WI38 (cell line): ENCODE measurements around the gene RAB27A.
A peak's percentile ranks its signal among the peaks of the same experiment; 100 is the strongest.
"Not testable (repeated sequence)": the region's sequence is repeated elsewhere in the genome, so short reads cannot be mapped to it uniquely, and the experiment has no call there.

Experiments used
- H3K4me3 ChIP-seq: 2 replicates; pipeline ENCODE4 v1.5.1; 2011; ENCODE audit warnings: low read depth, mild to moderate bottlenecking, control low read depth, low read length
- TF ChIP-seq, protein P1 (sequence below): IDR thresholded peaks from 2 replicates; pipeline ENCODE4 v1.5.1; 2012; ENCODE audit warnings: low read depth, mild to moderate bottlenecking, control low read depth, low read length

Gene RAB27A

DNA sequence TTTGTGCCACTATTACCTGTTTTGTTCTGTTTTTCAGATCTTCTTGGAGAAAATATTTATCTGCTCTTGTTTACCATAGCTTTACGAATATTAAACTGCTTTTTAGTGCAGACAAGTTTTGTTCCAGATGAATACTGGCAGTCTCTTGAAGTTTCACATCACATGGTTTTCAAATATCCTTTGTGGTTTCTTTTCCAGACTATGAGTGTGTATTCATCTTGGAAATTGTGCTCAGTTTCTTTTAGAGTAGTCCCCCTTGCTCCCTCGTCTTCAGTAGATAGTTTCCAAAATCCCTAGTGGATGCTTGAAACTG, 30.6 kb upstream of the RAB27A start:
- H3K4me3 ChIP-seq, result peak overlapping the region; percentile 70
- TF ChIP-seq, protein P1, sequence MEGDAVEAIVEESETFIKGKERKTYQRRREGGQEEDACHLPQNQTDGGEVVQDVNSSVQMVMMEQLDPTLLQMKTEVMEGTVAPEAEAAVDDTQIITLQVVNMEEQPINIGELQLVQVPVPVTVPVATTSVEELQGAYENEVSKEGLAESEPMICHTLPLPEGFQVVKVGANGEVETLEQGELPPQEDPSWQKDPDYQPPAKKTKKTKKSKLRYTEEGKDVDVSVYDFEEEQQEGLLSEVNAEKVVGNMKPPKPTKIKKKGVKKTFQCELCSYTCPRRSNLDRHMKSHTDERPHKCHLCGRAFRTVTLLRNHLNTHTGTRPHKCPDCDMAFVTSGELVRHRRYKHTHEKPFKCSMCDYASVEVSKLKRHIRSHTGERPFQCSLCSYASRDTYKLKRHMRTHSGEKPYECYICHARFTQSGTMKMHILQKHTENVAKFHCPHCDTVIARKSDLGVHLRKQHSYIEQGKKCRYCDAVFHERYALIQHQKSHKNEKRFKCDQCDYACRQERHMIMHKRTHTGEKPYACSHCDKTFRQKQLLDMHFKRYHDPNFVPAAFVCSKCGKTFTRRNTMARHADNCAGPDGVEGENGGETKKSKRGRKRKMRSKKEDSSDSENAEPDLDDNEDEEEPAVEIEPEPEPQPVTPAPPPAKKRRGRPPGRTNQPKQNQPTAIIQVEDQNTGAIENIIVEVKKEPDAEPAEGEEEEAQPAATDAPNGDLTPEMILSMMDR, result no peak

DNA sequence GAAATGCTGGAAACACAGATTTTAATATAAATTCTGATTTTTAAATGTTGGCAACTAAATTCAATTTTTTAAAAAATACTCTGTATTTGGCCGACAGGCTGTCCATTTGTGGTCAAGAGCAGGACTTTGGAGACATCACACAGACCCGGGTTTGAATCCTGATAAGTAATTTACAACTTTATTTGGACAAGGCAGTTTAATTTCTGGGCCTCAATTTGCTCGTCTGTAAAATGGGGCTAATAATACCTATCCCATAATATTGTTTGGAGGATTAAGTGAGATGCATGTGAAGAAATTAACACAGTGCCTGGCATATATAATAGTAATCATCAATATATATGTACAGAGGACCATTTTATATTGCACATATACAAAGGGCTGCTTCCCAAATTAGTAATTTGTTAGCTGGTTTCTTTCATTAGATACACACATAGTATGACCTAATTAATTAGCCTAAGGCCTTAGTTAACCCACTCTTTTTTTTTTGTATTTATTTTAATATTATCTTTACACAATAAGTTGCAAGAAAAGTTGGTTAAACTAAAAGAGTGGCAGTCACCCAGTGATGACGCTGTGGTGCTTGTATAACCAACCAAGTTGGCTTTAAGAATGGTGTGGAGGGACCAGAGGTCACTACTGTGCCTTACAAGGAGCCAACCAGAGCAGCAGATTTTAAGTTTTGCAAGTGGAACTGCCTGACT, 30.1 kb upstream of the RAB27A start:
- TF ChIP-seq, protein P1, result no peak
- H3K4me3 ChIP-seq, result peak overlapping the region; percentile 70

DNA sequence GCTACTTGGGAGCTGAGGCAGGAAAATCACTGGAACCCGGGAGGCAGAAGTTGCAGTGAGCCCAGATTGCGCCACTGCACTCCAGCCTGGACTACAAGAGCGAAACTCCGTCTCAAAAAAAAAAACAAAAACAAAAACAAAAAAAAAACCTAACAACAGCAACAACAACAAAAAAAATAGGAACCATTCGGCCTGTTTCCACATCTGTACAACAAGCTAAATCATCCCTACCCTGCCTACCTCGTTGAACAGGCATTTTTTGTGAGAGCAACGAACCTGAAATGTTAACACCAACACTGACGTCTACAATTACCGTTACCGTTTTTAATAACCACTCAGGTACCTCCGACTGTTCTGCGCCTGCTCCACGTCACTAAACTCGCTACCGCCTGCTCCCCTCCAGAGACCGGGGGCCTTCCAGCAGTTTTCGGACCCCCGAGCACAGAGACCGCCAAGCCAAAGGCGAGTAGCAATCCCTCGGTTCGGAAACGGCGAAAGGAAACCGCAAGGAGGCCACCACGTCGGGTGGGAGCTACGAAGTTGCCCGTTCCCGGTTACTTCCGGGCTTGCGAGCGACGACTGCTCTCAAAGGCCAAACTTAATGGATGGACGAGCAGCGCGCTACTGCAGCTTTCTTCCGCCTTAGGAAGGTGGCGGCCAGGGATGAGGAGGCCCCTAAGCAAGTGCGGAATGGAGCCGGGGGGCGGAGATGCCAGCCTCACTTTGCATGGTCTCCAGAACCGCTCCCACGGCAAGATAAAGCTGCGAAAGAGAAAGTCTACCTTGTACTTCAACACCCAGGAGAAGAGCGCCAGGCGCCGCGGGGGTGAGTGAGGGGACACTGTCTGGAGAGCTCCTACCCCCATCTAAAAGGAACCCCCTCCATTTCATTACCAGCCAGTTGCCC, 29.2 kb upstream of the RAB27A start, which contains the start of the genes PIGB and PIGBOS1:
PIGB (plus strand) TSS at position 635 of the 907 bp plus-strand sequence; CDS start at position 664, 29 bp downstream.
PIGBOS1 (minus strand) TSS at position 536 of the 907 bp plus-strand sequence. CDS start 1,331 bp downstream, outside the sequence.
- TF ChIP-seq, protein P1, result no peak
- H3K4me3 ChIP-seq, result peak within 1 kb of the TSS; percentile 70

DNA sequence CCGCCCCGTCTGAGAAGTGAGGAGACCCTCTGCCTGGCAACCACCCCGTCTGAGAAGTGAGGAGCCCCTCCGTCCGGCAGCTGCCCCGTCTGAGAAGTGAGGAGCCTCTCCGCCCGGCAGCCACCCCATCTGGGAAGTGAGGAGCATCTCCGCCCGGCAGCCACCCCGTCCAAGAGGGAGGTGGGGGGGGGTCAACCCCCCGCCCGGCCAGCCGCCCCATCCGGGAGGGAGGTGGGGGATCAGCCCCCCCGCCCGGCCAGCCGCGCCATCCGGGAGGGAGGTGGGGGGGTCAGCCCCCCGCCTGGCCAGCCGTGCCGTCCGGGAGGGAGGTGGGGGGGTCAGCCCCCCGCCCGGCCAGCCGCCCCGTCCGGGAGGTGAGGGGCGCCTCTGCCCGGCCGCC, 13.2 kb upstream of the RAB27A start:
- H3K4me3 ChIP-seq, result not testable (repeated sequence)

DNA sequence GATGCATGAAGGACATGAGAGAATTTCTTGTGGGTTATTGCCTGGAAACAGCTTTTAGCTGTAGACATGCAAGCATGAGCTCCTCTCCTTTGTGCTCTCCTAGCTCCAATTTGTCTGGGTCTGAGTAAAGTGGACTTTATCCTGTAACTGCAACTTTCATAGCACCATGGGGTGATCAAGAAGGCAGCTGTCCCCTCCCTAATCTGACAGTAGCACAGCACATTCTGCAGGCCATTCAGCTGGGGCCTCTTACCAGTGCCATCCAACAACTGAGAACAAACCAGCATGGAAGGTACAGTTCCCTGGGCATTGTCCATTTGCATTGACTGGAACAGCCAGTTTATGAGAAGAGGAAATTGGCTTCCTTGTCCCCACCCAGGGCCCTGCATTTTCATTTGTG, 7.7 kb upstream of the RAB27A start:
- TF ChIP-seq, protein P1, result no peak
- H3K4me3 ChIP-seq, result no peak overlapping the region

DNA sequence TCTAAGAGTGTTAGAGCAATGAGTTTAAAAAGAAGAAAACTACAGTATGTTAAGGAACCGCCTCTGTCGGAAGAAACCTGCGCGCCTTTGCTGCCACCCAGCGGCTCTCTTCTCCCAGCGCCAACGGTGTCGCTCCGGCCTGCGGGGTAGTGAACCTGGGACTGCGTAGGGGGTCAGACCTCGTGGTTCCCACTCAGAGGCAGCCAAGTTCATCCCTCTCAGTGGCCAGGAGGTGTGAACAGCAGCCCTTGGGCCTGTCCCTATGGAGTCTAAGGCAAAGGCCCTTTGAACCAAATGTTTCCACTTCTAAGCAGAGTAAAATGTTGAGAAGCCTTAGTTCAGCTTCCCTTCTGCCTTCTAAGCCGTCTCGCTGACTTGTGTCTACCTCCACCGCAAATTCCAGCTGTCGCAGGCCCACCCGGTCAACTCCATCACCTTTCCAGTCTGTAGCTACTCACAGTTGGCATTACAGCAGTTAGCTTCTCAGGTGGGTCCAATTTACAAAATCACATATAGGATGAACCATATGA, 980 bp upstream of the RAB27A start:
- H3K4me3 ChIP-seq, result peak overlapping the region; percentile 90
- TF ChIP-seq, protein P1, result peak; percentile 90

DNA sequence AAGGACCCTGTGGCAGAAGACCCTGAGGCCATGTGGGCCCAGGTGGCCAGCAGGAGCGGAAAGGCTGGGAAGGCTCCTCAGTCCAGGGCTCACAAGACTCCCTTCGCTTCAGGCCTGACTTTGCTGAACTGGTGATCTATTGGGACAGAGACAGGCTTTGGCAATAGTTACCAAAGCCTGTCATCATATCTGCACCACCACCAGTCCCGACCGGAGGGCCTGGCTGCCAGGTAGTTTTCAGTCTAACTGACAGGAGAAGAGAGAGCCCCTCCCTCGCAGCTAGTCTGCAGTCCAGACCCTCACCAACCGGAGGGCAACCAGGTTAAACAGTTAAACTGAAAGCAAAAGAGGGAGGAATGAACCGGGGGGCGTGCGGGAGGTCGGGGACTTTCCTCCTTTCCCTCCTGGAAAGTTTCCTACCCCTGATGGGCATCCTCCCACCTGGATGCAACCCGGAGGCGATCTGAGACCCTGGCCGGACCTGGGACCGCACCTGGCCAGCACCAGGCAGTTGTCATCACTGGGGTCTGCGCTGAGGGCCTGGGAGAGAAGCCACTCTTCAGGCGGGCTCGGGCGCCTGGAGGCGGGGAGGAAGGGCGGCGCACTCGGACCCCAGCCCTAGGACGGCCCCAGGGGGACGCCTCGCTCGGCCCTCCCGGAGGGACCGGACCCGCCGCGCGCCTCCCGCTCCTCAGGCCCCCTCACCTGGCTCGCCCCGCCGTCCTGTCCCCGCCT, 435 bp downstream of the RAB27A start:
- H3K4me3 ChIP-seq, result peak overlapping the region; percentile 90
- TF ChIP-seq, protein P1, result no peak
